Caco-2 (cell line): Measurements from ENCODE around the gene ANKRD60. TPM values are rescaled to one million over a fixed set of nuclear protein-coding genes. Genes with fewer than 3 reads are reported as not detected.

Experiments
- BruUV-seq: library from RNA; stranded (reverse); fragments of 400-500 nt; replicated peaks from 2 replicates; lab custom pipeline; 2021; lab: Mats Ljungman, UMichigan
- CTCF ChIA-PET: fragments of 300-600 bp; sonication (Branson Sonifier 250); formaldehyde crosslinking; loops from one replicate; lab custom pipeline; 2022; ENCODE audit warnings: antibody characterized with exemption; lab: Charles Lee
- POLR2A ChIA-PET: fragments of 300-600 bp; sonication (Branson Sonifier 250); formaldehyde crosslinking; loops from one replicate; lab custom pipeline; 2022; ENCODE audit warnings: antibody characterized with exemption; lab: Charles Lee
- DNase-seq, 2 experiments: peaks; one replicate each; pipeline versions ENCODE4 v3.0.0 to v3.0.0-alpha.2; 2020 to 2022
- H3K27me3 ChIP-seq: replicated peaks from 2 replicates; pipeline ENCODE4 v1.6.0; 2011; ENCODE audit warnings: low read length; ENCODE audit not compliant: control insufficient read depth, insufficient read depth
- H3K36me3 ChIP-seq: 2 replicates; pipeline ENCODE4 v1.5.1; 2011; ENCODE audit warnings: low read length; ENCODE audit not compliant: control insufficient read depth, insufficient read depth
- H3K4me1 ChIP-seq: fragments of 250-450 bp; sonication (Bioruptor Pico); 2 replicates; pipeline ENCODE4 v1.5.1; 2020; ENCODE audit warnings: mild to moderate bottlenecking
- H3K4me3 ChIP-seq: 2 replicates; pipeline ENCODE4 v1.5.1; 2011; ENCODE audit warnings: low read depth, mild to moderate bottlenecking, control low read depth, low read length
- H3K9me3 ChIP-seq: fragments of 250-450 bp; sonication (Bioruptor Pico); 2 replicates; pipeline ENCODE4 v1.5.1; 2020; ENCODE audit warnings: mild to moderate bottlenecking, moderate library complexity
- H3K27ac Mint-ChIP-seq: one replicate; pipeline ENCODE4 v1.8.0; 2022; ENCODE audit warnings: mixed read lengths; ENCODE audit not compliant: unreplicated experiment
- H3K27me3 Mint-ChIP-seq: one replicate; pipeline ENCODE4 v1.8.0; 2022; ENCODE audit warnings: mixed read lengths; ENCODE audit not compliant: insufficient read depth, unreplicated experiment
- H3K36me3 Mint-ChIP-seq: one replicate; pipeline ENCODE4 v1.8.0; 2022; ENCODE audit warnings: mild to moderate bottlenecking, mixed read lengths; ENCODE audit not compliant: insufficient read depth, unreplicated experiment
- H3K4me1 Mint-ChIP-seq: one replicate; pipeline ENCODE4 v1.8.0; 2022; ENCODE audit warnings: low read depth, mixed read lengths; ENCODE audit not compliant: unreplicated experiment
- H3K4me3 Mint-ChIP-seq: one replicate; pipeline ENCODE4 v1.8.0; 2022; ENCODE audit warnings: mild to moderate bottlenecking, moderate library complexity, mixed read lengths; ENCODE audit not compliant: unreplicated experiment
- H3K9me3 Mint-ChIP-seq: one replicate; pipeline ENCODE4 v1.8.0; 2022; ENCODE audit warnings: mixed read lengths; ENCODE audit not compliant: unreplicated experiment
- CTCF ChIP-seq, 2 experiments: fragments of 200-600 bp in 1 of 2; IDR thresholded peaks; 1 replicate in 1 of 2; 2 replicates in 1 of 2; pipeline versions ENCODE4 v1.5.1 to v1.8.0; 2011 to 2022; ENCODE audit warnings: antibody characterized with exemption in 1 of 2, control low read depth in 1 of 2, inconsistent platforms in 1 of 2, low read depth in 1 of 2, low read length in 1 of 2, mild to moderate bottlenecking in 1 of 2, moderate library complexity in 1 of 2; ENCODE audit not compliant: insufficient read depth in 1 of 2, severe bottlenecking in 1 of 2, unreplicated experiment in 1 of 2
- intact Hi-C: fragments of 100-400 bp; cut with micrococcal nuclease; formaldehyde crosslinking; loops from one replicate; pipeline ENCODE4 v1.10.0; 2022; ENCODE audit not compliant: unreplicated experiment
- total RNA-seq: library from RNA; stranded (reverse); gene quantifications from 2 replicates; pipeline ENCODE4 v1.2.3, GENCODE V29; 2022

ANKRD60 gene
- total RNA-seq, 1 experiment from 2014 or later: not detected

GRCh38 chr20:58243653-58244410 is 15.4 kb upstream of the ANKRD60 start:
- POLR2A ChIA-PET: no interaction called here
- CTCF ChIA-PET: interaction anchor here (0.7 to 2.2 kb wide), 2 partner anchors 278 to 407 kb away, joined by 3 to 7 read pairs; partner anchors contain the start of gene STX16
- Mint-ChIP-seq H3K4me1 (peaks cover 16% of the 10 kb centered on the region), H3K36me3 (no peaks in the 10 kb centered on the region), H3K27ac (no peak overlapping the region), H3K4me3 (no peak overlapping the region), H3K27me3 (peaks cover 3% of the 10 kb centered on the region), H3K9me3 (no peaks in the 10 kb centered on the region)
- DNase-seq: no peak
- TF ChIP-seq CTCF (IDR thresholded peaks at IDR 0.05; ENCODE audit: insufficient read depth in 1 of 2, low read depth in 1 of 2, low read length in 1 of 2, severe bottlenecking in 1 of 2, unreplicated experiment in 1 of 2): no peak
- H3K9me3 ChIP-seq: no peaks in the 10 kb centered on the region
- H3K27me3 ChIP-seq: no peaks in the 10 kb centered on the region
- BruUV-seq: no TSS peak
- H3K4me1 ChIP-seq: no peaks in the 10 kb centered on the region; the same call in 1 of the 2 replicates
- intact Hi-C loops: no loop called here
- H3K4me3 ChIP-seq: no peak overlapping the region
- H3K36me3 ChIP-seq: no peaks in the 10 kb centered on the region

GRCh38 chr20:58242824-58243223 is 14.4 kb upstream of the ANKRD60 start:
- Histone ChIP-seq H3K9me3 (no peaks in the 10 kb centered on the region), H3K4me3 (no peak overlapping the region), H3K4me1 (no peaks in the 10 kb centered on the region; the same call in 1 of the 2 replicates), H3K36me3 (no peaks in the 10 kb centered on the region), H3K27me3 (no peaks in the 10 kb centered on the region)
- DNase-seq: peak in 1 of 2 experiments; percentile 34
- ChIA-PET POLR2A (no interaction called here), CTCF (interaction anchor here (1.0 kb wide), 1 partner anchor 12 kb away, joined by 8 read pairs; no protein-coding TSS in a partner anchor)
- Mint-ChIP-seq H3K27me3 (peaks cover 3% of the 10 kb centered on the region), H3K9me3 (no peaks in the 10 kb centered on the region), H3K27ac (no peak overlapping the region), H3K4me1 (peaks cover 16% of the 10 kb centered on the region), H3K4me3 (no peak overlapping the region), H3K36me3 (no peaks in the 10 kb centered on the region)
- no peak for TF ChIP-seq CTCF (IDR thresholded peaks at IDR 0.05; ENCODE audit: insufficient read depth in 1 of 2, low read depth in 1 of 2, low read length in 1 of 2, severe bottlenecking in 1 of 2, unreplicated experiment in 1 of 2)
- intact Hi-C loops: no loop called here
- BruUV-seq: no TSS peak

- H3K4me1 ChIP-seq: no peaks in the 10 kb centered on the region; the same call in 1 of the 2 replicates
- H3K9me3 ChIP-seq: no peaks in the 10 kb centered on the region
- Mint-ChIP-seq H3K4me1 (peaks cover 16% of the 10 kb centered on the region), H3K36me3 (no peaks in the 10 kb centered on the region), H3K4me3 (no peak overlapping the region), H3K27me3 (peaks cover 3% of the 10 kb centered on the region), H3K9me3 (no peaks in the 10 kb centered on the region), H3K27ac (no peak overlapping the region)
- no peak for TF ChIP-seq CTCF (IDR thresholded peaks at IDR 0.05; ENCODE audit: insufficient read depth in 1 of 2, low read depth in 1 of 2, low read length in 1 of 2, severe bottlenecking in 1 of 2, unreplicated experiment in 1 of 2)
- no peaks in the 10 kb centered on the region for H3K27me3 ChIP-seq
- CTCF ChIA-PET: interaction anchor here (1.0 kb wide), 1 partner anchor 13 kb away, joined by 8 read pairs; no protein-coding TSS in a partner anchor
- intact Hi-C loops: no loop called here
- BruUV-seq: no TSS peak
- no peaks in the 10 kb centered on the region for H3K36me3 ChIP-seq
- peak in 1 of 2 experiments; percentile 35 for DNase-seq
- POLR2A ChIA-PET: no interaction called here
- H3K4me3 ChIP-seq: no peak overlapping the region
Observed at GRCh38 chr20:58241766-58242465, 13.5 kb upstream of the ANKRD60 start.
